Amniotic stem cell (primary cell): ENCODE results near the gene CYP19A1.
"Not testable (repeated sequence)": the region's sequence is repeated elsewhere in the genome, so short reads cannot be mapped to it uniquely, and the experiment has no call there.

Source experiments
- DNase-seq: peaks from one replicate; lab custom pipeline; 2025; lab: John Stamatoyannopoulos, UW

Gene CYP19A1

DNA sequence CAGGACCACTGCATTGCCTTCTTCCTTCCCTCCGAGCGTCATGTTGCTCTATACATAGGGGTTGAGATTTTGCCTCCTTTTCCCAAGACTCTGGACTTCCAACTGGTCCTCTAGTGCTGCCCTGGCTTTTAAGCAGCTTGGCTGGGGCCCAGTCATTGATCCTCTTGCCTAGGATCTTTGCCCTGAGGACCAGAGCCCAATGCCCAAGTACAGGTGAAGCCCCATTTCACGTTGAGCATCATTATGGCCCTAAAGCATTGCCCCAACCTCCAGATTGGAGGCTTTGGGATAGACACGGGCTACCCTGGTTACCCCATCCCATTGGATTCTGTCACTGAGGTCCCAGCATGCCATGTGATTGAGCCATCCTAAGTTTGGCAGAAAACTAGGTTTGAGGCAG is 47.7 kb downstream of the CYP19A1 start:
- no peak for DNase-seq

DNA sequence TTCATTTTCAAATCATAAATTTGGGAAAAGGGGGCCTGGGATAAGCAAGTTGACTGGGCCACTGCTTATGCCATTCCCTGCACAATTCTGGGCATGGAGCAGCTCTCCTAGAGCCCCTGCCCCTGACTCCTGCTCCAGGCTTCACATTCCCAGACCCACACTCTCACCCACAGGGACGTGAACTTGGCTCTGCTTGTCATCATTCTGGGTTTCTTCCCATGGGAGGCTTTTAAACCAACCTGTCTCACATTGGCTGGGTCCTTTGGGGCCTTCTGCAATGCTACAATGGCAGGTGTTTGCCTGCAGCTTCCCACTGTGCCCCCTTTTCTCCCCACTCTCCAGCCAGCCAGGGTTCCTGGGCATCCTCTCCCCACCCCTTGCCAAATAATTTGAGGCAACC is 49.1 kb downstream of the CYP19A1 start:
- no peak for DNase-seq

DNA sequence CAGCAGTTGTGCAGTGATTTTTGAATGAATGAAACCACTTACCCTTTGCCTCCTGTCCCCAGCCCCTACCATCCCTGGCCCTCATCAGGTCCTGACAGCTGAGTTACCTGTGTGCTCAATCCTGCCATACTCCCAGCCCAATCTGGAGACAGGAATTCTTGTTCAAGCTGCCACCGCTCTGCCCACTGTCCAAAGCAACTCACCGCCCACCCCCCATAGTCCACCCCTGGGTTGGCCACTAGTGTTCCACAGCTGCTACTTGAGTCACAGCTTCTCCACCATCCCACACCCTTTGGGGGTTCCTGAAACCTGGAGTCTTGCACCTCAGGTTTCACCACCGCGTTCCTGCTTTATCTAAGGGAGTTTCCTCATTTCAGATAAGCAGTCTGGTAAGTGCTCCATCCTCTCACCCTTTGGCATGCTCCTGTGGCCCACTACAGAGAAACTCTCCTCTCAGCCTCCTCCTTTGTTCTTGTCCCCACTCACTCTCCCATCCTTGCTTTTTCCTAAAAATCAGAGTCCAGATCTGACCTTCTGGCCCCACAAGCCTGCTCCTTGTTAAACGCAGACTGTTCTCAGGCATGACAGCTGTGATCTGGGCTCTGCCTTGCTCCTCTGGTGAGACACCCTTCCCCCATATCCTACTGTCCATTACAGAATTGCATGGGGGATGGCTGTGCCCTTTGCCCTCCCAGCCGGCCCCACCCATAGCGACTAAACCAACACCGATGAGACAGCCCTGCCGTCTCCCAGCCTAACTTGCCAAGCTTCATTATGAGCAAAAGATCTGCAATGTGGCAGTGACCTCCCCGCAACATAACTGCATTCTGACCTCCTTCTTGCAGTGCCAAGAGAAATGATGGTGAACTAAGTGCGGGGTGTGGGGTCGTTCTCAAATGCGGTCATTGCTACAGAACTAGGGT is 50.0 kb downstream of the CYP19A1 start:
- no peak for DNase-seq

DNA sequence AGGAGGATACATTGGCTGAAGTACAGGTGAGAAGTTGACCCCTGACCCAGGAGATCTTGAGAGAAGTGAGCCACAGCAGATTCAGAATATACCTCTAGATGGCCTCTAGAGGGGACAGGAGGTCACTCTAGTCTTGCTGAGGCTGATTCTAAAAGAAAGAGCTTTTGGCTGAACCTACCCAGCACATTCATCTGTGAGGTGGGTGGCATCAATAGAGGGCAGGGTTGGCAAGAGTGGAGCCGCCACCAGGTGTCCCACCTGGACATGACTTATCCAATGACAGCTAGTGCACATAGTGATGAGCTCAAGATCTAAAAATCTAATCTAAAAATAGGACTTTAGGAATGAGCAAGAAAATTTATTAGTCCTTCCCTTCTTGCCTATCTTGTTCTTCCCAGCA is 51.6 kb downstream of the CYP19A1 start:
- DNase-seq: no peak

DNA sequence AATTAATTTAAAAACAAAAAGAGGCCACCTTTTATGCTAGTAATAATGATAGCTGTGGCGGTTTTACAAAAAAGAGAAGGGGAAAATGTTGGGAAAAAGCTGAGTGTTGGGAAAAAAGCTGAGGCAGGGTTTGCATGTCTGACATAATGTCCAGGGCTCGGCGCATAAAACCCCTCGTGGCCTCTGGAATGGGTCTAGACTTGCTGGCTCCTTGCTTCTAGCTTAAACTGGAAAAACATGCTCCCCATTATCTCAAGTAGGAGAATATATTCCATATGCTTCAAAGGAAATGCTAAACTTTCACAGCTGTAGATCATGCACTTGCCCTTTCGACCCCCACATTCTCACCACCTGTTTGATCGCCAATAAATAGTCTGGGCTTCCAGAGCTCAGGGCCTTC is 53.0 kb downstream of the CYP19A1 start:
- no peak for DNase-seq

DNA sequence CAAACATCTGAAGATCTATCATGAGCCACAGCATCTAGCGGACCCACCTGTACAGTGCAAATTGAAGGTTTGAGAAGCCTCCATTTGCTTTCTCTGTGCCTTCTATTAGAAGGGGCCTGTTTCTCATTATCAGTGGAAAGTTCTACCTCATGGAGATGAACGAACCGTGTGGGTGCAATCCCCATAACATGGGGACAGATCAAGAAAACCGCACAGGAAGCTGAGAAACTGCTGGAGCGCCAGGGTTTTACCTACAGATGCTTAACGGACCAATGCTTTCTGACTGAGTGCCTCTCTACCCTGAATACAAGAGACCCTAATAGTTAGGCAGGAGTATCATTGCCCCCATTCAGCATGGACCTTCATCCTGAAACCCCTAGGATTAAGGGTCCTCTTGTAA is 53.5 kb downstream of the CYP19A1 start:
- no peak for DNase-seq

DNA sequence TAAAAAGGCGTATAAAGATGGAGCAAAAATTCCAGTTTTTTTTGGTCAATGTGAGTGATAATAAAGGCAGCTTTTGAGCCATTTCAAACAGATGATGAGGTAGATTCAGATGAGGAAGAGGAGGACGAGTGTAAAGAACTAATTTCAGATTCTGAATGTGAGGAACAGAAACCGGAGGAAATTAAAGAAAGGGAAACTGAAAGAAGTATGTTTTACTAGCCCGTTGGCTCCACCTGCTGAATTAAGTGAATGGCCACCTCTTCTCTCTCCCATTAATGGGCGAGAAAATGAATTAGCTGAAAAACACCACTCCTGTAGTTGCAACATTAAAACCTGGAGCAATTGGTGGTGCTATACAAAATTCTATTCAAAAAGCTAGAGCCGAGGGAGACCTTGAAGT is 55.4 kb downstream of the CYP19A1 start:
- DNase-seq: no peak

DNA sequence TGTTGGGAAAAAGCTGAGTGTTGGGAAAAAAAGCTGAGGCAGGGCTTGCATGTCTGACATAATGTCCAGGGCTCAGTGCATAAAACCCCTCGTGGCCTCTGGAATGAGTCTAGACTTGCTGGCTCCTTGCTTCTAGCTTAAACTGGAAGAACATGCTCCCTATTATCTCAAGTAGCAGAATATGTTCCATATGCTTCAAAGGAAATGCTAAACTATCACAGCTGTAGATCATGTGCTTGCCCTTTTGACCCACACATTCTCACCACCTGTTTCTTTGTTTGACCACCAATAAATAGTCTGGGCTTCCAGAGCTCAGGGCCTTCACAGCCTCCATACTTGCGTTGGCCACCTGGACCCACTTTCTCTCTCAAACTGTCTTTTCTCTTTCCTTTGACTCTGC is 56.2 kb downstream of the CYP19A1 start:
- not testable (repeated sequence) for DNase-seq

DNA sequence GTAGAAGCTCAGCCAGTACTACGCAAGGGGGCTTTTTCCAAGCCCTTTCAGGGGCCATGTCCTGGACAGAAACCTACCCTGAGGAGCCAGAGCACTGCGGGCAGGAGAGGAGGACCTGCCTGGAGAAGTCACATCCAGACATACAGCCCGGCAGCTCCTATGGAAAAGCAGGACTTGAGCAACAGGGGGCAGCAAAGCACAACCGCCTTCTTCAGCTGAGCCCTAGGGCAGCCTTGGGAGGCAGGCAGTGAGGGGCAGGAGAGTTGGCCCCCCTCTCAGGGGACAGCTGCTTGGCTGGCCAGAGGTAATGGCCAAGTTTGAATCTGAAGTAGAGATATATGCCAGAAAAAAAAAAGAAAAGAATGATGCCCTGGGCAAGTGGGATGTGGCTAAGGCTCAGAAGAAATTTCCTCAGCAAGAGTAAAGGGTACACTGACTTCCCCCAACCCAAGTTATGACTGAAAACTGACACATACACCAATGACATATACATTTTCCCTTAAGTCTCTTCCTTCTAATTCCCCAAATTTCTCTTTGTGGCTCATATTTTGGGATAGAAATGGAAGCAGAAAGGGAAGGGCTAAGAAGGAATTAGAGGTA is 56.9 kb downstream of the CYP19A1 start:
- no peak for DNase-seq

DNA sequence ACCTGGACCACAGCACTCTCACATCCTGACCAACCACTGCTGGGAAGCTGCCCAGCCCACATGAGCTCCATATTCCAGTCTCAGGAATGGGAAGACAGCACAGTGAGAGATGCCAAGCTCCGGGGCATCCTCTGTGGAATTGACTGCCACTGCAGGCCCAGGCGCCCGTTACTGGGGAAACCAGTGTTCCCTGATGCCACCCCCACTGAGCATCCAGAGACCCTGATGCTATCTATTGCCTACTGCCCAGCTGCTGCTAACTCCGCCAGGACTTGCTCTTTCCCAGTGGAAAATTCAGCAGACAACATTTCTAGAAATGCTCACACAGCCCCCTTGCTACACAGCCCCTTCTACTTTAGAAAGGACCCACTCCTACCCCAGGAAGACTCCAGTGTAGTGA is 57.6 kb downstream of the CYP19A1 start:
- DNase-seq: no peak

DNA sequence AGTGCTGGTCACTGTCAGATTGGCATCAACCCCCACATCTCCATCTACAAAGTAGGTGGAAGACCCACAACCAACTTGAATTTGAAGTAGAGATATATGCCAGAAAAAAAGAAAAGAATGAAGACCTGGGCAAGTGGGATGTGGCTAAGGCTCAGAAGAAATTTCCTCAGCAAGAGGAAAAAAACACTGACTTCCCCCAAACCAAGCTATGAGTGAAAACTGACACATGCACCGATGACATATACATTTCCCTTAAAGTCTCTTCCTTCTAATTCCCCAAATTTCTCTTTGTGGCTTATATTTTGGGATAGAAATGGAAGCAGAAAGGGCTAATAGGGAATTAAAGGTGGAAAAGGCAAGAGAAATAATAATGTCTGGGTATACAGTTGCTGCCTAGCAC is 59.0 kb downstream of the CYP19A1 start:
- DNase-seq: no peak

DNA sequence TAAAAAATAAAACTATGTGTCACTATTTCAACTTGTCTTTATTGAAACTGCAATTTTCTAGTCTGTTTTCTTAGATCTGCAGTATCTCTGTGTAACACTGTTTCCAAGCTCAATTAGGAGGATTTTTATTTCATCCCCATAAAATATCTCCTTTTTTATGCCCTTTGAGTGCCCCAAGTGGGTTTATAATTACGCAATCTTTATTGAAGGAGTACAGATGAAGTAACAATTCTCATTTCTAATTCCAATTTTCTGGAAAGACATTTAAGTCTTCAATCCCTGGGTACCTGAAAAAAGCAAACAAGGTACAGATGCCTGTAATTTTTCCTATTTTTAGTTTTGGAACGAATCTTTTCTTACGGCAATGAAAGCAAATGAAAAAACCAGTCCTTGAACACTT is 61.3 kb downstream of the CYP19A1 start:
- DNase-seq: no peak

DNA sequence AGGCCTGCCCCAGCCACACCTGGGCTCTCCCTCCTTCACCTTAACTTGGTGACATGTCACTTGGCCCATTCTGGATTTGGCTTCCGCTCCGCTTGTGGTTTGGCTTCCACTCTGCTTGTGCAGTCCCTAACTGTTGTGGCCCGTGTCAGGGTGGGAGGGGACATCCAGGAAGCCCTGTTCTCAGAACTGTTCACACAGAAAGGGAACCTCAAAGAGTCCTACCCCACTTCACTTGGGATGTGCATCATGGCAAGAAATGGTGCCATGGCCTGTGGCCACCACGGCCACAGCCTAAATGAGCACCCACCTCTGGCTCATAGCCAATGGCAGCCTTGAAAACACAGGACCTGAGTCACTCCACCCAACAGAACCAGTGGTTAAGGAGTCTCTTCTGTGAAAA is 63.4 kb downstream of the CYP19A1 start:
- no peak for DNase-seq

DNA sequence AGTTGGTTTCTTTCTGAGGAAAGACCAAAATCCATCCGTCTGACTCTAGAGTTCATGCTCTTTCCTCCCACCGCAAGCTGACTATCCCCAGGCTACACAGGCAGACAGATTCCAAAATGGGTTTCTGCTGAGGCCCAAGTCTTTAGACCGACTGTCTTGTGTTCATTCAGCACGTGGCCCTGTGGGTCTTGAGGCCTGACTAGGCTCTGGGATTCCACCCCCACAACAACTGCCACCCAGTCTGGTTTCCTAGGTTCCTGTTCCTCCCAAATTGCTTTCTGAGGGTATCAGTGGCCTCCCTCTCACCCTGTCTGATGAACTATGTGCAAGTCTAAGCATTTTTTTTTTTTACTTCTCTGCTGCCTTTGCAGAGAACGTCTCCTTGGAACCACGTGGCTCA is 67.7 kb downstream of the CYP19A1 start:
- DNase-seq: no peak

DNA sequence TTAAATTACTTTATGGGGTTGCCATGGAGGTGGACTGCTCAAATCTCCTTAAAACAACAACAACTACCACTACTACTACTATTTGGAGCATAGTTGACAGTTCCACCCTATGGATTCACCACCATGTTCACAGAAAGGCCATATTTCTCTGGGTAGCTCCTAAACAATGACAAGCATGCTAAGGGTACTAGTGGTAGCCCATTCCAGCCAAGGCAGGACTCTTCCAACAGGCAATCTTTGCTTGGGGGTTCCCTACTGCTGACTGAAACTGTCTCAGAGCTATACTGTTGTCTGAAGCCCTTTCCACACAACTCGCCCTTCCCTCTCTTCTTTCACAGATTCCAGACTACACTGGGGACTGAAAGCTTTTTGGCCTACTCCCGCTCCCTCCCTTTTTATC is 68.9 kb downstream of the CYP19A1 start:
- DNase-seq: no peak

DNA sequence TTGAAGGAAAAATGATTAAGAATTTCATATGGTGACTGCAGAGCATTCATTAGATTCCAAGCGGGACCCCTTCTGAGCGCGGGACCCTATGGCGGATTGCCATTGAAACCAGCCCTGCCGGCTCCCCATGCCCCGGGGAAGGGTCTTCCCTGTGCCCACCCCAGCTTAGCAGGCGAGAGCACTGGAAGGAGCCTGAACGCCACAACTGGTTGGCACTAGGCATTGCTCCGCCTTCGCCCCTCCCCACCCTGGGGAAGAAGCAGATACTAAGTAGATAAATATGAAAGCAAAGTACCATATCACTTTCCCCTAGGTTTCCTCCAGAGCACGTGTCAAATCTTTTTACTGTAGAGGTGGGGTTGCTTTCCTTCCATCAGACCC is 70.7 kb downstream of the CYP19A1 start:
- no peak for DNase-seq

DNA sequence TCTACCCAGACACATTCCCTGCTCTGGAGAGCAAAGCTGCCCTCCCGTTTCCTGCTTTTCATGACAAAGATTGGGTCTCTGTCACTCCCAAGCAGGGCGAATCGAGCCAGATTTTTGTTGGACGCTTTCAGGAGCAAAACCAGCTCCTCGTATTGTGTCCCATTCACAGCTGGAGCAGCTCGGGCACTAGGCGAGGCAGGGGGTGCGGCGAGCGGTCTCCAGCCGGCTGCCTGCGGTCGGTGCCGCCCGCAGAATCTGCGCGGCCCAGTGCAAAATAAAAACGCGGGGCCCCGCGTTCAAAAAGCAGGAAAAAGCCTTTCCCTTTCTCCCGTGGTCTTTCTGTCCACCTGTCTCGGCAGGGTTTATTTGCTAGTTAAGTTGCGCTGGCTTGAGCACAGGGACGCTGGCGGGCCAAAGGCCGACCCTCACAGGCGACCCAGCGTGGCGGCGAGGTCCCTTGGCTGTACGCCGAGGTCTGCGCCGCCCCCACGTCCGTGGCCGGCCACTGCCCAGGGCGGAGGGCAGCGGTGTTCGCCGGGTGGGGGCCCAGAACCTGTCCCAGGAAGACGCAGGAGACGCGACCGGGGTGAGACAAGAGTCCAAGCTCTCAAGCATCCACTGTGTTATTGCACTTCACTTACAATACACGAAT is 71.2 kb downstream of the CYP19A1 start:
- DNase-seq: no peak

DNA sequence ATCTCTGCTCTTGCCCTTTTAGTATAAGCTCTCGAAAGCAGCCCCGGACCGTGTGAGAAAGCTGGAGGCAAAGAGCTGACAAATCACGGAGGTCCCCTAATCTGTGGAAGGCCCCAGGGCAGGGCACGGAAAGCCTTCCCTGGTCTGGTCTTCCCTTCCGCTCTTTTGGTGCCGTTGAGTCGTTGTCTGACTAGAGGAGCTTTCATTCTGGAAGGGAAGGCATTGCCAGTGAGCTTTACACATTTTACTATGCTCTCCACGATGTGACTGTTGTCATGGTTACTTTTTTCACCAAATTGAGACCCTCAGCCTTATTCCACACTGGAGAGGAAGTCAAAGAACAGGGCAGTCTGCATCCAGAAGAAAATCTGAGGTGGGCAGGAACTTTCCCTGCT is 71.7 kb downstream of the CYP19A1 start:
- no peak for DNase-seq

DNA sequence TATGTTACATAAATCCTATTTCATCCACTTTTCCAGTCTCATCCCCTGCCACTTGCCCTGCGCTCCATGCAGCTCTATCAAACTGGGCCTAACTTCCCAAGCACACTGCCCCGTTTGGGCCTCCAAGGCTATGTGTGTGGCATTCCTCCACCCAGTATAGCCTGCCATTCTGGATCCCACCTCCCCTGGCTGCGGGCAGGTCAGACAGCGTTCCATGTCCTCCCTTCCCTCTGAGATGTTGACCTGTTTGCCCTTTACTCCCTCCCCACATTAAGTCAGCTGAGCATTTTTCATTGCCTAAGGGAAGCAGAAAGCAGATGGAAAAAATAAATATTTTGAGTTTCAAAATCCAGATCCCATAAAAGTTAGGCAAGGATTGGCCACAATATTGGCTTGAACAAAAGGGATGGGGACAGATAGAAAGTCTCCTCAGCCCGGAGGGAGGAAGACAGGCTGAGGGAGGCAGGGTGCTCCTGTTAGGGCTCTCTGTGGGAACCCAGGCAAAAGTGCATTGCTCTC is 73.3 kb downstream of the CYP19A1 start:
- DNase-seq: no peak

DNA sequence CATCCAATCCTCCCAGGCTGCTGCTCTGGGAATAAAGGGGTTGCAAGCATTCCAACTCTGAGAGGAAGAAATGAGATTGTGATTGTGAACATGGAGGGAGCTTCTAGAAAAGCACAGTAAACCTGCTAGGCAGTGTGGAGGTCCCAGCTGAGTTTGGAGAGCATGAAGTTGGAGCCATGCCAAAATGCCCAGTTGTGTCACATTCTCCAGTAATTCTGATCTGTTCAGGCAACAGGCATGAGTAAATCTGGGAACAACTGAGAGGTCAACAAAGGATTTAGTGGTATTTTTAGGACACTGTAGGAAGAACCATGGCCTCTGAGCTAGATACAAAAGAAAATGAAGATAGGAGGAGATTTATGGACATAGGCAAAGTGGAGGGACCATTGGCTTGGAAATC is 74.7 kb downstream of the CYP19A1 start:
- DNase-seq: no peak

DNA sequence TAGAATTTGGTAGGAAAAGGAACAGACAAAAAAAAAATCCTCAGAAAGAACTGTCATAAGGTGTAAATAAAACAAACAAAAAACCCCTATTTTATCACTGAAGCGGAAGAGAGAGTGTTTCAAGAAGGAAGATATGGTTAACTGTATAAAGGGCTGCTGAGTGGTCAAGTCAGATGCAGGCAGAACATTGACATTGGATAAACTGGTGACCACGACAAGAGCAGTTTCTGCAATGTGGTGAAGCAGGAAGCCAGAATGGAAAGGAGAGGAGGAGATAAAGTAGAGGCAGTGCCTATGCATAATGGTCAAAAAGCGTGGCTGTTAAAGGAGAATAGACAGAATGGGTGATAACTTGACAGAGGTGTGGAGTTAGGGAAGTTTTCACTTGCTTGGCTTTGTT is 75.3 kb downstream of the CYP19A1 start:
- no peak for DNase-seq

DNA sequence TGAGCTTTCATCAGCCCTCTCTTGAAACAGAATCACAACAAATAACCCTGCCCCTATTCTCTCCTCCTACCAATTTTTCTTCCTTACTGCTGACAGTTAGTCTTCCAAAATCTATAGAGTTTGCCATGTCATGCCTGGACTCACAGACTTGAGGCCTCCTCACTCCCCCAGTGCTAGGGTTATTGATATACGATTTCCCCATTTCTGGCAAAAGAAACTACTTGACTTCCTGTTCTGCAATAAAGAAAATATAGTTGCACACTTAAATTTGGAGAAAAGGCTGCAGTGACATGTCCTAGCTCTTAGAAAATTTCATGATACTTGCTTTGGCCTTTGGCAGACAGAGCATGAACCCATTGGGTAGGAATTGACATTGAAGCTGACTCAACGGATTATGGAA is 75.9 kb downstream of the CYP19A1 start:
- no peak for DNase-seq

DNA sequence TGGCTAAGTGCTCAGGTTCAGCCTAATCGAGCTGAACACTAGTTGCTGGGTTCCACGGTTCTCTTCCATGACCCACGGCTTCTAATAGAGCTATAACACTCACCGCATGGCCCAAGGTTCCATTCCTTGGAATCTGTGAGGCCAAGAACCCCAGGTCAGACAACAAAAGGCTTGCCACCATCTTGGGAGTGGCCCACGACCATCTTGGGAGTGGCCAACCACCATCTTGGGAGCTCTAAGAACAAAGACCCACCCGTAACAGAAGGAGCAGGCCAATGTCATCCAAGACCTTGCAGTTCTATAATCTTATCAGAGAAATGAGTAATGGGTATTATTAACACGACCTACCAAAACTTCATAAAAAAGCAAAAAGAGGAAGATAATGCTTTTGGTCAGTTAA is 77.3 kb downstream of the CYP19A1 start:
- not testable (repeated sequence) for DNase-seq
